Esophagus squamous epithelium (tissue), 5 donors: ENCODE data around the gene DNAL1. TPM values are rescaled to one million over a fixed set of nuclear protein-coding genes. Genes with fewer than 3 reads are reported as not detected.

Experiments
- DNase-seq: peaks from one replicate; lab custom pipeline; 2025; lab: John Stamatoyannopoulos, UW
- H3K27ac ChIP-seq, 4 donors: fragments of 200-600 bp; sonication (generic); one replicate each; pipeline ENCODE4 v1.5.1; 2016 to 2019; ENCODE audit warnings: mild to moderate bottlenecking in 1 of 4
- H3K27me3 ChIP-seq, 4 donors: fragments of 200-600 bp; sonication (generic); 1 replicate in 3 of 4; 2 replicates in 1 of 4; pipeline versions ENCODE4 v1.5.1 to v1.6.0; 2017 to 2021; ENCODE audit warnings: antibody characterized with exemption in 1 of 4
- H3K36me3 ChIP-seq, 3 donors: fragments of 200-600 bp; sonication (generic); one replicate each; pipeline ENCODE4 v1.5.1; 2016 to 2019
- H3K4me1 ChIP-seq, 3 donors: fragments of 200-600 bp; sonication (generic); one replicate each; pipeline ENCODE4 v1.5.1; 2017 to 2019
- H3K4me3 ChIP-seq, 4 donors: fragments of 200-600 bp; sonication (generic); 1 replicate in 3 of 4; 2 replicates in 1 of 4; pipeline ENCODE4 v1.5.1; 2016 to 2019; ENCODE audit warnings: mild to moderate bottlenecking in 2 of 4, moderate library complexity in 1 of 4
- H3K9me3 ChIP-seq, 3 donors: fragments of 200-600 bp; sonication (generic); one replicate each; pipeline ENCODE4 v1.5.1; 2016 to 2019
- POLR2A ChIP-seq, 4 donors: fragments of 450-650 bp; IDR thresholded peaks; one replicate each; pipeline ENCODE4 v1.6.1; 2017; ENCODE audit warnings: antibody characterized with exemption in 4 of 4, mild to moderate bottlenecking in 4 of 4, moderate library complexity in 3 of 4
- WGBS, 2 donors: methylation state at CpG; one replicate each; pipeline ENCODE4 v1.1.5; 2018; 5-methylcytosine and 5-hydroxymethylcytosine counted together
- intact Hi-C: fragments of 100-400 bp; cut with DNase I; formaldehyde crosslinking; loops from one replicate; pipeline ENCODE4 v1.15.0; 2022
- total RNA-seq, 4 donors: library from RNA; depleted of rRNA; stranded (reverse); fragments of >200 nt; gene quantifications; one replicate each; pipeline ENCODE4 v1.1.0, GENCODE V29; 2016
- TF ChIP-seq, protein P1 (sequence below), 6 experiments: fragments of 450-650 bp in 4 of 6; fragments of 200-600 bp in 2 of 6; sonication (generic) in 2 of 6; IDR thresholded peaks; one replicate each; pipeline ENCODE4 v1.5.1; 2016 to 2019; ENCODE audit warnings: antibody characterized with exemption in 6 of 6, mild to moderate bottlenecking in 4 of 6, moderate library complexity in 4 of 6
- donor health status: DM: yes; HTN: yes; CAD: no.

The DNAL1 gene
- total RNA-seq, 4 donors from 2014 or later: 1.8 to 6.4 (median 4.1) TPM

DNA sequence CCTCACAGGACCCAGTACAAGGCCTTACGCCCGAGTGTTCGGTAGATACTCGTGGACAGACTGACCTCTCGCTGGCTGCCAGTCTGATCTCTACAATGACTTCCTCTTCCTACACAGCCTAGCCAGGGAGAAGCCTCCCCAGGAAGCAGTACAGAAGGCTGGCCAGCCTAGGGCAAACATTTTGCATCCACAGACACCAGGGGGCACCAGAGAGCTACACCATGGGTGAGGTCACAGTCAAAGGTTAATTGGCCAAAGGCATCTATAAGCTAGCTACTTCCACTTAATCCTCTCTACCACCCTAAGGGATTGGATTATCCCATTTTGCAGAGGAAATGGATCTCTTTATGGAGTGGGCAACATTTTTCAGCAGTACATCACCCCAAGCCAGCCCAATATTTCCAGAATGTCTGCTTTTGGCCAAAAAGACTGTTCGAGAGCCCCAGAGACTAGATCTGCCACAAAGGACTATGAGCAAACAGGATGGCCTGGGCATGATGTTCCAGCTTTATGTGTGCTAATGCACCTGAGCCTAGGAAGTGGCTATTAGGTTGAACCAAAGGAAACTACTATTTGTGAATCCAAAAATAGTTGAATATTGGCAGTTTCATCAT, 84.0 kb downstream of the DNAL1 start:
- Histone ChIP-seq H3K27ac (peak overlapping the region; percentile 54 to 87 (median 76)), H3K27me3 (no peaks in the 10 kb centered on the region), H3K9me3 (no peaks in the 10 kb centered on the region), H3K4me1 (peaks cover 9 to 74% (median 48%) of the 10 kb centered on the region in 3 donors), H3K36me3 (peaks cover 29 to 98% (median 44%) of the 10 kb centered on the region in 3 donors), H3K4me3 (no peak overlapping the region)
- 6 to 90% methylated on average over 1 to 5 of the region's 6 CpGs for WGBS, 2 donors
- intact Hi-C loops: loop anchor here (5.0 kb wide), 1 partner anchor 98 kb away; no protein-coding TSS in a partner anchor
- no peak for DNase-seq
- TF ChIP-seq, protein P1, sequence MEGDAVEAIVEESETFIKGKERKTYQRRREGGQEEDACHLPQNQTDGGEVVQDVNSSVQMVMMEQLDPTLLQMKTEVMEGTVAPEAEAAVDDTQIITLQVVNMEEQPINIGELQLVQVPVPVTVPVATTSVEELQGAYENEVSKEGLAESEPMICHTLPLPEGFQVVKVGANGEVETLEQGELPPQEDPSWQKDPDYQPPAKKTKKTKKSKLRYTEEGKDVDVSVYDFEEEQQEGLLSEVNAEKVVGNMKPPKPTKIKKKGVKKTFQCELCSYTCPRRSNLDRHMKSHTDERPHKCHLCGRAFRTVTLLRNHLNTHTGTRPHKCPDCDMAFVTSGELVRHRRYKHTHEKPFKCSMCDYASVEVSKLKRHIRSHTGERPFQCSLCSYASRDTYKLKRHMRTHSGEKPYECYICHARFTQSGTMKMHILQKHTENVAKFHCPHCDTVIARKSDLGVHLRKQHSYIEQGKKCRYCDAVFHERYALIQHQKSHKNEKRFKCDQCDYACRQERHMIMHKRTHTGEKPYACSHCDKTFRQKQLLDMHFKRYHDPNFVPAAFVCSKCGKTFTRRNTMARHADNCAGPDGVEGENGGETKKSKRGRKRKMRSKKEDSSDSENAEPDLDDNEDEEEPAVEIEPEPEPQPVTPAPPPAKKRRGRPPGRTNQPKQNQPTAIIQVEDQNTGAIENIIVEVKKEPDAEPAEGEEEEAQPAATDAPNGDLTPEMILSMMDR (IDR thresholded peaks at IDR 0.05): peak; percentile 93 to 97 (median 95)
- TF ChIP-seq POLR2A (IDR thresholded peaks at IDR 0.05): no peak

DNA sequence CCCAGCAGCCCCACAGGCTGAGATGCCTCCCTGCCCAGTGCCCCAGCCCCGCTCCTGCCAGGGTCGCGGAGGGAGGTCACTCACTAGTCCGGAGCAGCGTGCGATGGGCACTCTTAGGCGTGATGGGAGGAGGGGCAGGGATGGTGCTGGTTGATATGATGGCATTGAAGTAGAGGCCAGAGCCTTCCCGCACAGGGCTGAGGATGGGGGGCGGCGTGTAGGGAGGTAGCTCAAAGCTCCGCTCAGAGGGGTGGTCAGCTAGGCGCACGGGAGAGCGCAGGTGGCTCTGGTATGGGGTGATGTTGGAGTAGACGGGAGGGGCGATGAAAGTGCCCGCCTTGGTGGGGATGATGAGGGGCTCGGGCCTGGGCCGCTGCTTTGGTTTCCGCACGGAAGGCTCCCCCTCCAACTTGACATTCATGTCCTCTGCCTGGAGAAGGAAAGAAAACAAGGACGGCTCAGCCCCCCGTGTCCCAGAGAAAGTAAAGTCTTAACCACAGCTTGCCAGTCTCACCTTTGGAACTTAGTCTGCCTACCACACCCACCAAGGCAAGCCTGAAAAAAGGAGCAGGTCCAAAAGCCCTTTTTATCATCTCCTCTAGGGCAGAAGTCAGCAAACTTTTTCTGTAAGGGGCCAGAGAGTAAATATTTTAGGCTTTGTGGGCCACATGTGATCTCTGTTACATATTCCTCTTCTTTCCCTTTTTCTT, 84.9 kb downstream of the DNAL1 start:
- 93% methylated on average over 12 to 17 of the region's 23 CpGs for WGBS, 2 donors
- H3K9me3 ChIP-seq: no peaks in the 10 kb centered on the region
- H3K4me1 ChIP-seq: peaks cover 9 to 65% (median 40%) of the 10 kb centered on the region in 3 donors
- H3K27me3 ChIP-seq: no peaks in the 10 kb centered on the region
- H3K27ac ChIP-seq: peak overlapping the region; percentile 0 to 87 (median 54)
- DNase-seq: no peak
- TF ChIP-seq, protein P1 (IDR thresholded peaks at IDR 0.05): no peak
- no peak for TF ChIP-seq POLR2A (IDR thresholded peaks at IDR 0.05)
- intact Hi-C loops: loop anchor here (5.0 kb wide), 1 partner anchor 98 kb away; no protein-coding TSS in a partner anchor
- peaks cover 27 to 98% (median 48%) of the 10 kb centered on the region in 3 donors for H3K36me3 ChIP-seq
- no peak overlapping the region for H3K4me3 ChIP-seq

DNA sequence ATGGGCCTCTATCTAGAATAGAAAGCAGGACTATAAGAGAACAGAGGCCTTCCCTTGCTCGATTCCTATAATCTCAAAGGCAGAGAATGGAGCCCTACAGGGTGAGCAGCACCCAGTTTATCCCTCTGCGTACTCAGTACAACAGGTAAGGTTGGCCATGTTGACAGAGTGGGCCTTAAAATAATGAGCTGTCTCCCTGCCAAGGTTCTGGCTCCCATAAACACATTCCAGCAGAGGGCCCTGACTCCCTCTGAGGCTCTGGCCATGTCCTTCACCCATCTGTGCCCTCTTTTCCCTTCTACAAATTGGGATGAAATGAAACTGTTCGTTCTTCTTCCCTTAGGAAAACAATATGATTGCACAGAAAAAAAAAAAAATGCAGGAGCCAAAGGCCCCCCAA, 86.3 kb downstream of the DNAL1 start:
- Histone ChIP-seq H3K27ac (peak overlapping the region in 3 of 4 donors; percentile 39 to 87 (median 41)), H3K4me3 (no peak overlapping the region), H3K4me1 (peaks cover 9 to 51% (median 26%) of the 10 kb centered on the region in 3 donors), H3K9me3 (no peaks in the 10 kb centered on the region), H3K27me3 (no peaks in the 10 kb centered on the region), H3K36me3 (peaks cover 21 to 98% (median 40%) of the 10 kb centered on the region in 3 donors)
- WGBS, 2 donors: 68 to 88% methylated on average over 3 of the region's 3 CpGs
- intact Hi-C loops: no loop called here
- no peak for DNase-seq
- no peak for TF ChIP-seq POLR2A (IDR thresholded peaks at IDR 0.05)
- TF ChIP-seq, protein P1 (IDR thresholded peaks at IDR 0.05): no peak

DNA sequence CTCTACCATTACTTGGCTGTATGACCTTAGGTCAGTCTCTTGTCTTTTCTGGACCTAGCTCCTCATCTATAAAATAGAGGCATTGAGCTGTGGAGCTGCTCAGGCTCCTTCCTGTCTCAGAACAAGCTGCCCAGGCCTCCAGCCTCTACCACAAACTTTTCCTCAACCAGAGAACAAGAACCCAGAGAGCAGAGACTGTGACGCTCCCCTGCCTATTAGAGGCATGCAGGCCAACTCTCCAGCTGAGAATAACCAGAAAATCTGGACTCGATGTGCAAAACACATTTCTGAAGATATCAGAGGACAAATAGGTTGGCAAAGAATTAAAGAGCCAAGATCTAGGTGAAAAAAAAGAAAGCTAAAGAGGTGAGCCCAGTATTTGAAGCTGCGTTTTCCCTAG, 87.2 kb downstream of the DNAL1 start:
- DNase-seq: no peak
- peaks cover 9 to 42% (median 18%) of the 10 kb centered on the region in 3 donors for H3K4me1 ChIP-seq
- no peak overlapping the region for H3K4me3 ChIP-seq
- TF ChIP-seq, protein P1 (IDR thresholded peaks at IDR 0.05): no peak
- TF ChIP-seq POLR2A (IDR thresholded peaks at IDR 0.05): no peak
- peaks cover 13 to 98% (median 40%) of the 10 kb centered on the region in 3 donors for H3K36me3 ChIP-seq
- H3K27me3 ChIP-seq: no peaks in the 10 kb centered on the region
- H3K9me3 ChIP-seq: no peaks in the 10 kb centered on the region
- 77 to 83% methylated on average over 3 of the region's 3 CpGs for WGBS, 2 donors
- H3K27ac ChIP-seq: peak overlapping the region in 3 of 4 donors; percentile 2 to 87 (median 55)
- intact Hi-C loops: no loop called here

DNA sequence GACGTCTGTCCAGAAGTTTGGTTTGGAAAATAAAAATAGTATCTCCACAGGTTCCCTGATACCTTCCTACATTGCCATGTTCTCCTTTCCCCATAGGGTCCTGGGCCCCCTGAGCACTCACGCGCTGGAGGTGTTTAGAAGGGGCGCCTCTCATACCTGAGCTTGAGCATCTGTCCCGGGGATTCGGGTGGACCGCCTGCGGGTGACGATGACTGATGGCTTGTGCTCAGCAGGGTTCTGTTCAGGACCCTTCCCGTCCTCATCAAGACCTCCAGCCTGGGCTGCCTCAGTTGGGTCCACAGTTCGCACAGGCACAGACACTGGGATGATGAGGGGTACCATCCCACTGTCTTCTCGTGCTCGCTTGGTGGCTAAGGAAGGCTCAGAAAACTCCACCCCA, 92.1 kb downstream of the DNAL1 start:
- 95% methylated on average over 8 to 11 of the region's 13 CpGs for WGBS, 2 donors
- Histone ChIP-seq H3K9me3 (no peaks in the 10 kb centered on the region), H3K4me3 (no peak overlapping the region), H3K27ac (peak overlapping the region in 2 of 4 donors; percentile 4 to 19), H3K36me3 (peaks cover 29 to 82% (median 32%) of the 10 kb centered on the region in 3 donors), H3K4me1 (peaks cover 27 to 43% (median 28%) of the 10 kb centered on the region in 3 donors), H3K27me3 (no peaks in the 10 kb centered on the region)
- DNase-seq: no peak
- intact Hi-C loops: no loop called here
- no peak for TF ChIP-seq POLR2A (IDR thresholded peaks at IDR 0.05)
